NOMO-1 treated with DMSO at 0.1 percent for 48 hours (cell line): ENCODE results near the gene NUDT4.

Experiments
- DNase-seq: peaks from one replicate; lab custom pipeline; 2025; ENCODE audit not compliant: unreplicated experiment; lab: John Stamatoyannopoulos, UW

Gene NUDT4

GRCh38 chr12:93377252-93378195 is at the start of gene NUDT4:
NUDT4 (plus strand) TSS chr12:93377925; CDS start chr12:93378323, 398 bp downstream.
- peak; percentile 85 for DNase-seq

- no peak for DNase-seq
Measured at GRCh38 chr12:93333054-93333453, 44.7 kb upstream of the NUDT4 start.

- DNase-seq: no peak
Measured at GRCh38 chr12:93333828-93334227, 43.9 kb upstream of the NUDT4 start.

- DNase-seq: no peak
Measured at GRCh38 chr12:93335603-93336162, 42.0 kb upstream of the NUDT4 start.

- peak; percentile 12 for DNase-seq
Measured at GRCh38 chr12:93336291-93336741, 41.4 kb upstream of the NUDT4 start.

- DNase-seq: no peak
Measured at GRCh38 chr12:93338598-93338997, 39.1 kb upstream of the NUDT4 start.

- DNase-seq: no peak
Measured at GRCh38 chr12:93339695-93340094, 38.0 kb upstream of the NUDT4 start.

- DNase-seq: peak; percentile 17
Measured at GRCh38 chr12:93341409-93342049, 36.2 kb upstream of the NUDT4 start.

- no peak for DNase-seq
Measured at GRCh38 chr12:93347054-93347785, 30.5 kb upstream of the NUDT4 start.

- DNase-seq: no peak
Measured at GRCh38 chr12:93348575-93349435, 28.9 kb upstream of the NUDT4 start.

- DNase-seq: no peak
Measured at GRCh38 chr12:93351726-93352125, 26.0 kb upstream of the NUDT4 start.

- DNase-seq: no peak
Measured at GRCh38 chr12:93352321-93352720, 25.4 kb upstream of the NUDT4 start.

GRCh38 chr12:93356214-93356613 is 21.5 kb upstream of the NUDT4 start:
- DNase-seq: no peak

- no peak for DNase-seq
Measured at GRCh38 chr12:93358058-93358457, 19.7 kb upstream of the NUDT4 start.

- no peak for DNase-seq
Measured at GRCh38 chr12:93358821-93359220, 18.9 kb upstream of the NUDT4 start.

- no peak for DNase-seq
Measured at GRCh38 chr12:93360688-93361087, 17.0 kb upstream of the NUDT4 start.

- no peak for DNase-seq
Measured at GRCh38 chr12:93361151-93361919, 16.4 kb upstream of the NUDT4 start.

- peak; percentile 82 for DNase-seq
Measured at GRCh38 chr12:93363841-93364297, 13.9 kb upstream of the NUDT4 start.
